HEK293 (cell line): ENCODE data around the gene METAP1.

Experiments
- CTCF ChIA-PET: fragments of 350-600 bp; formaldehyde crosslinking; extraction: SDS; loops from one replicate; lab custom pipeline; 2021; ENCODE audit warnings: antibody characterized with exemption; lab: Yijun Ruan, JAX
- POLR2A ChIA-PET: fragments of 300-600 bp; formaldehyde crosslinking; extraction: SDS; loops from one replicate; lab custom pipeline; 2020; ENCODE audit warnings: antibody characterized with exemption, inconsistent platforms; lab: Yijun Ruan, JAX
- H3K27ac ChIP-seq: fragments of 200-500 bp; sonication (Bioruptor generic); 2 replicates; pipeline ENCODE4 v1.5.1; 2014; ENCODE audit warnings: low read depth, low read length, control low read depth, inconsistent platforms; ENCODE audit errors: extremely low read depth
- H3K36me3 ChIP-seq, 2 experiments: fragments of 200-500 bp in 1 of 2; sonication (Bioruptor generic) in 1 of 2; 1 replicate in 1 of 2; 2 replicates in 1 of 2; pipeline ENCODE4 v1.5.1; 2014 to 2017; ENCODE audit warnings: inconsistent platforms in 2 of 2, low read length in 2 of 2; ENCODE audit not compliant: control insufficient read depth in 2 of 2, insufficient read depth in 1 of 2
- H3K4me1 ChIP-seq: fragments of 200-500 bp; sonication (Bioruptor generic); 2 replicates; pipeline ENCODE4 v1.5.1; 2014; ENCODE audit warnings: mild to moderate bottlenecking, low read length, inconsistent platforms; ENCODE audit not compliant: control insufficient read depth, insufficient read depth
- H3K4me3 ChIP-seq: 2 replicates; pipeline ENCODE4 v1.5.1; 2011; ENCODE audit warnings: low read depth, mild to moderate bottlenecking, control low read depth, low read length, moderate library complexity
- H3K9me3 ChIP-seq: fragments of 200-500 bp; sonication (Bioruptor generic); 2 replicates; pipeline ENCODE4 v1.5.1; 2014; ENCODE audit warnings: low read depth, low read length, inconsistent platforms; ENCODE audit not compliant: control insufficient read depth, insufficient read depth
- BCL11B ChIP-seq: fragments of 450-650 bp; formaldehyde crosslinking; IDR thresholded peaks from 2 replicates; pipeline ENCODE4 v1.5.1; 2016; ENCODE audit warnings: low read depth, missing biosample characterization, missing genetic modification characterization
- KLF1 ChIP-seq: fragments of 450-650 bp; formaldehyde crosslinking; IDR thresholded peaks from 2 replicates; pipeline ENCODE4 v1.5.1; 2016; ENCODE audit warnings: missing biosample characterization, missing genetic modification characterization
- KLF16 ChIP-seq: fragments of 450-650 bp; formaldehyde crosslinking; IDR thresholded peaks from 2 replicates; pipeline ENCODE4 v1.5.1; 2017; ENCODE audit warnings: missing biosample characterization, missing genetic modification characterization
- KLF8 ChIP-seq: fragments of 450-650 bp; formaldehyde crosslinking; IDR thresholded peaks from 2 replicates; pipeline ENCODE4 v1.5.1; 2016; ENCODE audit warnings: missing biosample characterization, missing genetic modification characterization
- REPIN1 ChIP-seq: fragments of 450-650 bp; formaldehyde crosslinking; IDR thresholded peaks from 2 replicates; pipeline ENCODE4 v1.5.1; 2017; ENCODE audit warnings: missing biosample characterization, missing genetic modification characterization, low read depth
- YY2 ChIP-seq: fragments of 450-650 bp; formaldehyde crosslinking; IDR thresholded peaks from 2 replicates; pipeline ENCODE4 v1.5.1; 2016; ENCODE audit warnings: missing biosample characterization, missing genetic modification characterization
- ZBTB8A ChIP-seq: fragments of 450-650 bp; formaldehyde crosslinking; IDR thresholded peaks from 2 replicates; pipeline ENCODE4 v1.5.1; 2016; ENCODE audit warnings: missing biosample characterization, missing genetic modification characterization
- ZNF133 ChIP-seq: fragments of 450-650 bp; formaldehyde crosslinking; IDR thresholded peaks from 2 replicates; pipeline ENCODE4 v1.5.1; 2016; ENCODE audit warnings: missing biosample characterization, missing genetic modification characterization
- ZNF202 ChIP-seq: fragments of 450-650 bp; formaldehyde crosslinking; IDR thresholded peaks from 2 replicates; pipeline ENCODE4 v1.5.1; 2016; ENCODE audit warnings: missing biosample characterization, missing genetic modification characterization, borderline replicate concordance
- ZNF221 ChIP-seq: fragments of 450-650 bp; formaldehyde crosslinking; IDR thresholded peaks from 2 replicates; pipeline ENCODE4 v1.5.1; 2017; ENCODE audit warnings: missing biosample characterization, missing genetic modification characterization, borderline replicate concordance
- ZNF23 ChIP-seq: fragments of 450-650 bp; formaldehyde crosslinking; IDR thresholded peaks from 2 replicates; pipeline ENCODE4 v1.5.1; 2016; ENCODE audit warnings: missing biosample characterization, missing genetic modification characterization, borderline replicate concordance
- ZNF24 ChIP-seq: fragments of 450-650 bp; formaldehyde crosslinking; IDR thresholded peaks from 2 replicates; pipeline ENCODE4 v1.5.1; 2016; ENCODE audit warnings: missing biosample characterization, missing genetic modification characterization
- ZNF274 ChIP-seq, 2 experiments: fragments of 200-500 bp in 1 of 2; fragments of 450-650 bp in 1 of 2; sonication (Bioruptor generic) in 1 of 2; formaldehyde crosslinking in 1 of 2; IDR thresholded peaks; 2 replicates each; pipeline versions ENCODE4 v1.5.1 to v1.6.1; 2014 to 2016; ENCODE audit warnings: borderline replicate concordance in 1 of 2, inconsistent platforms in 1 of 2, low read length in 1 of 2, missing biosample characterization in 1 of 2, missing genetic modification characterization in 1 of 2
- ZNF366 ChIP-seq: fragments of 450-650 bp; formaldehyde crosslinking; conservative IDR thresholded peaks from 2 replicates; pipeline ENCODE4 v1.5.1; 2016; ENCODE audit warnings: missing biosample characterization, missing genetic modification characterization
- ZNF37A ChIP-seq: fragments of 450-650 bp; IDR thresholded peaks from 2 replicates; pipeline ENCODE4 v1.5.1; 2018; ENCODE audit warnings: missing biosample characterization, missing genetic modification characterization
- ZNF394 ChIP-seq: fragments of 450-650 bp; formaldehyde crosslinking; IDR thresholded peaks from 2 replicates; pipeline ENCODE4 v1.5.1; 2016; ENCODE audit warnings: missing biosample characterization, missing genetic modification characterization, mild to moderate bottlenecking, moderate library complexity, borderline replicate concordance
- ZNF423 ChIP-seq: fragments of 450-650 bp; formaldehyde crosslinking; IDR thresholded peaks from 2 replicates; pipeline ENCODE4 v1.5.1; 2016; ENCODE audit warnings: missing biosample characterization, missing genetic modification characterization
- ZNF521 ChIP-seq: fragments of 450-650 bp; formaldehyde crosslinking; IDR thresholded peaks from 2 replicates; pipeline ENCODE4 v1.5.1; 2017; ENCODE audit warnings: missing biosample characterization, mild to moderate bottlenecking, missing genetic modification characterization
- ZNF707 ChIP-seq: fragments of 450-650 bp; formaldehyde crosslinking; IDR thresholded peaks from 2 replicates; pipeline ENCODE4 v1.5.1; 2016; ENCODE audit warnings: missing biosample characterization, missing genetic modification characterization
- ZNF747 ChIP-seq: fragments of 450-650 bp; formaldehyde crosslinking; IDR thresholded peaks from 2 replicates; pipeline ENCODE4 v1.5.1; 2016; ENCODE audit warnings: missing biosample characterization, missing genetic modification characterization
- ZNF768 ChIP-seq: fragments of 450-650 bp; formaldehyde crosslinking; IDR thresholded peaks from 2 replicates; pipeline ENCODE4 v1.5.1; 2018; ENCODE audit warnings: missing biosample characterization, mild to moderate bottlenecking, missing genetic modification characterization
- TF ChIP-seq, protein P1 (sequence below): fragments of 450-650 bp; formaldehyde crosslinking; IDR thresholded peaks from 2 replicates; pipeline ENCODE4 v1.5.1; 2016; ENCODE audit warnings: missing biosample characterization, missing genetic modification characterization
- TF ChIP-seq, protein P2 (sequence below): fragments of 450-650 bp; formaldehyde crosslinking; IDR thresholded peaks from 2 replicates; pipeline ENCODE4 v1.5.1; 2017; ENCODE audit warnings: missing biosample characterization, mild to moderate bottlenecking, missing genetic modification characterization, moderate library complexity
- TF ChIP-seq, protein P3 (sequence below): fragments of 450-650 bp; formaldehyde crosslinking; IDR thresholded peaks from 2 replicates; pipeline ENCODE4 v1.5.1; 2016; ENCODE audit warnings: missing biosample characterization, missing genetic modification characterization

Gene METAP1

DNA sequence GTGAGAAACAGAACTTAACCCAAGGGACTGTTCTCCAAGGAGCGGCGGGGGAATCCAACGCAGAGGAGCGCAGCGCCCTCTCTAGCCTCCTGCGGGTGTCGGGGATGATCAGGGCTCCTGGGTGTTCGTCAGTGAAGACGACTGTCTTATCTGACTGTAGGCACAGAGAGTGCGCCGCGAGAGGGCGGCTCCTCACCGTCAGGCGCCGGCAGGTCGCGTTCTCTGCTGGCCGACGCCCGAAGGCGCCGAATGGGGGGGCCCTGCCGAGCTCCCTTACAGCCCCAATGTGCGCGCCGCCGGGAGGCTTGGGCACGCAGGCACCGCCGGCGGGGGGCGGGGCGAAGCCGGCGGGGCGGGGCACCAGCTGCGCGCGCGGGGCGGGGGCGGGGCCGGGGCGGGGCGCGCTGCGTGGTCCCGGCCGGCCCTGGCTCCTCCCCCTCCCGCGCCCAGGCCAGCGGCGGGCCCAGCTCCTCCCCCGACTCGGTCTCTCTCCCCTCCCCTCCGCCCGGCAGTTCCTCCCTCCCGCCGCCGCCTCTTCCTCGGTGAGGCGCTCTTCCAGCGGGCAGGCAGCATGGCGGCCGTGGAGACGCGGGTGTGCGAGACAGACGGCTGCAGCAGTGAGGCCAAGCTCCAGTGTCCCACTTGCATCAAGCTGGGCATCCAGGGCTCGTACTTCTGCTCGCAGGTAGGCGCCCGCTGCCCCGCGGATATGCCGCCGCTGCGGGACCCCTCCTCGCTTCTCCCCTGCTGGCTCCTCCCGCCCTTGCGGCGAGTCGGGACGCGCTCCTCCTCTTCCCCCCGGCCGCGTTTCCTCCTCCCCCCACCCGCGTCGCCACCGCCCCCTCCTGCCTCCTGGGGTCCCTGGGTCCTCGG lies at the start of gene METAP1 (continued):
- TF ChIP-seq ZNF423 (tag by site-specific recombination): peak; percentile 85
- TF ChIP-seq KLF1: peak; percentile 28; the same call in 1 of the 2 replicates
- TF ChIP-seq ZNF221: no peak
- peak; percentile 98 for TF ChIP-seq ZBTB8A (tag by site-specific recombination)
- no peak for TF ChIP-seq ZNF366 (tag by site-specific recombination)
- no peak for TF ChIP-seq ZNF747
- no peak for TF ChIP-seq ZNF521 (tag by site-specific recombination)
- peak; percentile 62; the same call in 1 of the 2 replicates for TF ChIP-seq YY2 (tag by site-specific recombination)
- peak; percentile 53; the same call in 1 of the 2 replicates for TF ChIP-seq KLF8 (tag by site-specific recombination)
- TF ChIP-seq, protein P1, sequence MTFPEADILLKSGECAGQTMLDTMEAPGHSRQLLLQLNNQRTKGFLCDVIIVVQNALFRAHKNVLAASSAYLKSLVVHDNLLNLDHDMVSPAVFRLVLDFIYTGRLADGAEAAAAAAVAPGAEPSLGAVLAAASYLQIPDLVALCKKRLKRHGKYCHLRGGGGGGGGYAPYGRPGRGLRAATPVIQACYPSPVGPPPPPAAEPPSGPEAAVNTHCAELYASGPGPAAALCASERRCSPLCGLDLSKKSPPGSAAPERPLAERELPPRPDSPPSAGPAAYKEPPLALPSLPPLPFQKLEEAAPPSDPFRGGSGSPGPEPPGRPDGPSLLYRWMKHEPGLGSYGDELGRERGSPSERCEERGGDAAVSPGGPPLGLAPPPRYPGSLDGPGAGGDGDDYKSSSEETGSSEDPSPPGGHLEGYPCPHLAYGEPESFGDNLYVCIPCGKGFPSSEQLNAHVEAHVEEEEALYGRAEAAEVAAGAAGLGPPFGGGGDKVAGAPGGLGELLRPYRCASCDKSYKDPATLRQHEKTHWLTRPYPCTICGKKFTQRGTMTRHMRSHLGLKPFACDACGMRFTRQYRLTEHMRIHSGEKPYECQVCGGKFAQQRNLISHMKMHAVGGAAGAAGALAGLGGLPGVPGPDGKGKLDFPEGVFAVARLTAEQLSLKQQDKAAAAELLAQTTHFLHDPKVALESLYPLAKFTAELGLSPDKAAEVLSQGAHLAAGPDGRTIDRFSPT (tag by site-specific recombination): no peak
- TF ChIP-seq ZNF394 (tag by site-specific recombination): peak; percentile 55; the same call in 1 of the 2 replicates
- no peak for TF ChIP-seq ZNF23
- TF ChIP-seq, protein P2, sequence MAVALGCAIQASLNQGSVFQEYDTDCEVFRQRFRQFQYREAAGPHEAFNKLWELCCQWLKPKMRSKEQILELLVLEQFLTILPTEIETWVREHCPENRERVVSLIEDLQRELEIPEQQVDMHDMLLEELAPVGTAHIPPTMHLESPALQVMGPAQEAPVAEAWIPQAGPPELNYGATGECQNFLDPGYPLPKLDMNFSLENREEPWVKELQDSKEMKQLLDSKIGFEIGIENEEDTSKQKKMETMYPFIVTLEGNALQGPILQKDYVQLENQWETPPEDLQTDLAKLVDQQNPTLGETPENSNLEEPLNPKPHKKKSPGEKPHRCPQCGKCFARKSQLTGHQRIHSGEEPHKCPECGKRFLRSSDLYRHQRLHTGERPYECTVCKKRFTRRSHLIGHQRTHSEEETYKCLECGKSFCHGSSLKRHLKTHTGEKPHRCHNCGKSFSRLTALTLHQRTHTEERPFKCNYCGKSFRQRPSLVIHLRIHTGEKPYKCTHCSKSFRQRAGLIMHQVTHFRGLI: no peak
- TF ChIP-seq ZNF24: peak; percentile 40; the same call in 1 of the 2 replicates
- TF ChIP-seq, protein P3, sequence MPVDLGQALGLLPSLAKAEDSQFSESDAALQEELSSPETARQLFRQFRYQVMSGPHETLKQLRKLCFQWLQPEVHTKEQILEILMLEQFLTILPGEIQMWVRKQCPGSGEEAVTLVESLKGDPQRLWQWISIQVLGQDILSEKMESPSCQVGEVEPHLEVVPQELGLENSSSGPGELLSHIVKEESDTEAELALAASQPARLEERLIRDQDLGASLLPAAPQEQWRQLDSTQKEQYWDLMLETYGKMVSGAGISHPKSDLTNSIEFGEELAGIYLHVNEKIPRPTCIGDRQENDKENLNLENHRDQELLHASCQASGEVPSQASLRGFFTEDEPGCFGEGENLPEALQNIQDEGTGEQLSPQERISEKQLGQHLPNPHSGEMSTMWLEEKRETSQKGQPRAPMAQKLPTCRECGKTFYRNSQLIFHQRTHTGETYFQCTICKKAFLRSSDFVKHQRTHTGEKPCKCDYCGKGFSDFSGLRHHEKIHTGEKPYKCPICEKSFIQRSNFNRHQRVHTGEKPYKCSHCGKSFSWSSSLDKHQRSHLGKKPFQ (tag by site-specific recombination): no peak

DNA sequence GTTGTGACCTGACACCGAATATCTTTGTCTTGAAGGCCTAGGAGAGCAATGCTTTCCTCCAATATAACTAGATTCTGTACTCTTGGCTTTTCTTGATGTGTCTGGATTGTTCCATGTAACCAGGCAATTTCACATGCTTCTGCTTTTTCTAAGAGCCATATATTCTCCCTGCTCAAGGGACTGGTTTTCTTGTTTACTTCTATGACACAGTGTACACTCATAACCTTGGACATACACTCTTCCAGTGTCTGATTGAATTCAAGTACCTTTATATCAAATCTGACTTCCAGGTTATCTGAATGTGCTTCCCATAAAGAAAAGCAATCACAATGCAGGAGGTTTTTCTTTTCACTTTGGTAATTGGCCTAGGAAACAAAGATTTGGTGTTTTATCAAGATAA lies 49.2 kb upstream of the METAP1 start:
- TF ChIP-seq BCL11B (tag by site-specific recombination) (no peak), KLF16 (tag by site-specific recombination) (no peak), ZNF24 (no peak), REPIN1 (tag by site-specific recombination) (no peak), ZNF768 (tag by site-specific recombination) (no peak), ZNF707 (tag by site-specific recombination) (no peak), ZNF274 (IDR thresholded peaks at IDR 0.05; ENCODE audit: low read length) (no peak), ZNF274 (tag by site-specific recombination; IDR thresholded peaks at IDR 0.05; ENCODE audit: borderline replicate concordance) (no peak), ZNF202 (tag by site-specific recombination) (no peak), ZNF37A (no peak), ZNF133 (tag by site-specific recombination) (no peak)
- no peaks in the 10 kb centered on the region for H3K4me1 ChIP-seq
- no peak overlapping the region for H3K4me3 ChIP-seq
- no peak overlapping the region for H3K27ac ChIP-seq
- CTCF ChIA-PET: interaction anchor here (0.6 kb wide), 2 partner anchors 120 to 479 kb away, joined by 3 read pairs; no protein-coding TSS in a partner anchor
- POLR2A ChIA-PET: no interaction called here
- no peaks in the 10 kb centered on the region for H3K9me3 ChIP-seq
- no peaks in the 10 kb centered on the region for H3K36me3 ChIP-seq
